ENCODE measurements around the gene PKNOX1.
"Not testable (repeated sequence)": the region's sequence is repeated elsewhere in the genome, so short reads cannot be mapped to it uniquely, and the experiment has no call there.

The PKNOX1 gene

DNA sequence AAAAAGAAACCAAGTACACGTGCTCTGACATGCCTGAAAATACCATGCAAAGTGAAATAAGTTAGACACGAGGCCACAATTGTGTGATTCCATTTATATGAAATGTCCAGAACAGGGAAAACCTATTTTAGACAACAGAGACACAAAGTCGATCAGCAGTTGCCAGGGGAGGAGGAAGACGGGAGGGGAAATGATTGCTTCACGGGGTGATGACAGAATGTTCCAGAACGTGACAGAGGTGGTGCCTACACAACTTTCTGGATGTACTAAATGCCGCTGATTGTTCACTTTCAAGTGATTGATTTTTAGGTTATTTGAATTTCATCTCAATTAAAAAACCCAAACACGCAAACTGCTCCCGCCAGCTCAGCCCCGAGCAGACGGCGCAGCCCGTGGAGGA, 78.8 kb downstream of the PKNOX1 start:
- not testable (repeated sequence) for DNase-seq (ENCODE audit: low read depth)

DNA sequence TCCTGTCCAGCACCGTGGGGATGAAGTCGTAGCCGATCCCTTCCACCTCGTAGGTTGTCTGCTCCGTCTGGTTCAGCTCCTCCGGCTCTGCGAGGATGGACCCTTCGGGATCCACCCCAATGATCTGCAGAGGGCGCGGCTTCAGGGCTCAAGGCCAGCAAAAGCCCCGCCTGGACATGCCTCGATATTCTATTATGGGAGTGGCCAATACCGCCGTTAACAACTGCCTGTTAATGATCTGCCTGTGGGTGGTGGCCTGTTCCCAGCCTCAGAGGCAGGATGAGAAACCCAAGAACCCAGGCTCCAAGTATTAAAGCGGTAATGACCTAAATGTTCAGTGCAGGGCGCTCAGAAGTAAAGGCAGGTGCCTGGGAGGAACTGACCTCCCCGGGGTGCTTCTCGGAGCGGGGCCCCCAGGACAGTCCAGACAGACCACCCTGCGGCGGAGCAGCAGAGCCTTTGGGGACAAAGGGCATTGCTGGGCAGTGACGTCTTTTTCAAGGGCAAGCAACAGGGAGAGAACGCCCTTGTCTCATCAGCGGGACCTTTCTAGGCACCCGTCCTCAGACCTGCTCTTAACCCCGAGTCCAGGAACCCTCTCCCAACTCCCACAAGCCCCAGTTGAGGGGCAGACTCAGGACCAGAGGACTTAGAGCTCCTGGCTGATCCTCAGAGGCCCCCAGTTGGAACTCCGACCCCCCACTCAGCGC, 88.7 kb downstream of the PKNOX1 start:
- DNase-seq (ENCODE audit: low read depth), result not testable (repeated sequence)

- not testable (repeated sequence) for DNase-seq (ENCODE audit: low read depth)
Measured at GRCh38 chr21:43064265-43064917, 90.0 kb downstream of the PKNOX1 start.

- not testable (repeated sequence) for DNase-seq (ENCODE audit: low read depth)
Measured at GRCh38 chr21:43065991-43066390, 91.6 kb downstream of the PKNOX1 start.

- DNase-seq (ENCODE audit: low read depth), result not testable (repeated sequence)
Measured at GRCh38 chr21:43066690-43067089, 92.3 kb downstream of the PKNOX1 start.

DNA sequence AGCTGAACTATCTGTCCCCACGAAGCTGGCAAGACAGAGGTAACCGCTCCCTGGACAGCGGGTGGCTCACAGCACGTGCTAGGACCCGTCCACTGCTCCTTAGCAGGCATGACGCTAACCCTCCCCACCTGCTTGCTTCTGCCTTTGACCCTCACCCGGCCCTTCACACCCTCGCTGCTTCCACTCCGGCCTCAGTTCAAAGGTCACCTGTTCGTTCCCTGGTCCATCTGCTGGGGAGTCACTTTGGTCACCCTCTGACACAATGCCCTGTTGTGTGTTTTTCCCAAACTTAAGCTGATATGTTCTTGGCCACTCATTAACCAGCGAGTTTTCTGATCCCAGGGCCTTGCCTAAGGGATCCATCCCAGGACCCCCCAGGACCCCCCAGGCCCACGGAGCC, 93.7 kb downstream of the PKNOX1 start:
- not testable (repeated sequence) for DNase-seq (ENCODE audit: low read depth)

DNA sequence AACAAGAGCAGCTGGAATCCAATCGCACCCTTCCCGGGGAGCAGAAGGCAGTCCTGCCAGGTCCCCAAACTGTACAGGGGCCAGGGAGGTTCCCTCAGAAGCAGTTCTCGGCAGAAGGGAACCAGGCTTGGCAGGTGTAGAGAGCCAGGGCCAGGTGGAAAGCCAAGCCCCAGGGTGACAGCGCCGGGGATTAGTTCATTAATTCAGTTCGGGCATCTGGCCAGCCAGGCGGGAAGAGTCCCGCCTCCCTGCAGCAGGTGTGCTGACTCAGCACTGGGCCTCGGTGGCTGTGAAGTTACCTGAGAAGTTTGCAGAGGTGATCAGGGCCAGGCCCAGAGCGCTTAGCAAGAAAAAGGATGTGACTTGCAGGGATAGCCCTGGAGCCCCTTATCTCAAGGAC, 95.3 kb downstream of the PKNOX1 start:
- not testable (repeated sequence) for DNase-seq (ENCODE audit: low read depth)

GRCh38 chr21:43072742-43073141, 98.4 kb downstream of the PKNOX1 start:
- not testable (repeated sequence) for DNase-seq (ENCODE audit: low read depth)

- not testable (repeated sequence) for DNase-seq (ENCODE audit: low read depth)
Measured at GRCh38 chr21:43074401-43075169, 100.2 kb downstream of the PKNOX1 start.

GRCh38 chr21:43075170-43076022, 101.0 kb downstream of the PKNOX1 start, which contains the start of gene CBS:
CBS (minus strand) TSS chr21:43075835; CDS start chr21:43072193, 3,642 bp downstream.
- not testable (repeated sequence) for DNase-seq (ENCODE audit: low read depth)

DNA sequence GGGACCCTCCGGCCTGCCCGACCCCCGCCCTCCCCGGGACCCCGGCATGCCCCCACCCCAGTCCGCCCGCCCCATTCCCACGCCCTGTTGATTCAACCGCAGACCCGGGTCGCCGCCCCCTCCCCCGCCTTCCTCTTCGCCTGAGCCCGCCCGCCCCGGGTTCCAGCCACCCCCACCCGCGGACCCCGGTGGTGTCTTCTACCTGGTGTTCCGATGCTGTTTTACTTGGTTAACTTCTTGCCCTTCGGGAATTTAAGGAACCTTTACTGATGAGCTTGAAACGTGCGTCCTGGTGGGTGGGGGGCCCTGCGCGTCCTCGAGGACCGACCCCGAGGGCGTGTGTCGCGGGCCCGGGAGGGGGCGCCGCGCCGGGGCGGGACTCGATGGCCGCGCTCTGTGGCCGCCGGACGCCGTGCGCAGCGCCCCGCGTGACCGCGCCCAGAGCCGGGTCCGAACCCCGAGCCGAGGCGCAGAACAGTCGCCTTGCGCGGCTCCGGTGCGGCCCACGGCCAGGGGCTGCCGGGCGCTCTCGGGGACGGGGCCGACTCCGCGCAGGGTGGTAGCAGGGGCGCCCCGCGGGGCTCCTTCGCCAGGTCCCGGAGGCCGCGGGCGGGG, 101.8 kb downstream of the PKNOX1 start:
- not testable (repeated sequence) for DNase-seq (ENCODE audit: low read depth)

DNA sequence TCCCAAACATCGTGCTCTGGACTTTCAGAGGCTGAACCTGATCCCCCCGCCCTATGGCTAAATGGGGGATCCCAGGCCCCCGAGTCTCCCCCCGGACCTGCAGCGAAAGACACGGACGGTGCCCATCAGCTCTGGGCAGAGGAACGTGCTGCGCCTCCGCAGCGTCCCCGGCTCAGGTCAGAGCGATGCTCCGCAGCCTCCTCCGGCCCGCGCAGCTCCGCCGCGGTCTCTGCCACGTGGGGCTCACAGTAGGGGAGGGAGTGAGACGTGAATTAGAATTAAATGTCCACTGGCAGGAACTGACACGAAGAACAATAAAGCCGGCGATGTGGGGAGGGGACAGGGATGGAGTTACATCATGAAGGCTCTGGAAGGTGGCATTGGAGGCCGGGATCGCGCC, 102.3 kb downstream of the PKNOX1 start:
- DNase-seq (ENCODE audit: low read depth), result not testable (repeated sequence)

GRCh38 chr21:43082587-43083300, 108.4 kb downstream of the PKNOX1 start:
- not testable (repeated sequence) for DNase-seq (ENCODE audit: low read depth)
